ENCODE measurements around the gene BAHD1.

GRCh38 chr15:40464595-40465185, 23.9 kb downstream of the BAHD1 start:
- TF ChIP-seq EZH2 (optimal IDR thresholded peaks at IDR 0.05; ENCODE audit: low read depth, low read length) (no peak), CTCF (IDR thresholded peaks at IDR 0.05; ENCODE audit: low read length) (no peak), EZH2phosphoT487 (IDR thresholded peaks at IDR 0.05; ENCODE audit: low read length) (no peak)
